A673 (cell line): ENCODE measurements around the gene CC2D1A. TPM values are rescaled to one million over a fixed set of nuclear protein-coding genes. Genes with fewer than 3 reads are reported as not detected.

ENCODE experiments used
- BruUV-seq: library from RNA; stranded (reverse); fragments of 400-500 nt; replicated peaks from 2 replicates; lab custom pipeline; 2021; lab: Mats Ljungman, UMichigan
- CTCF ChIA-PET: fragments of 300-600 bp; sonication (Branson Sonifier 250); formaldehyde crosslinking; loops from one replicate; lab custom pipeline; 2022; ENCODE audit warnings: antibody characterized with exemption; lab: Charles Lee
- POLR2A ChIA-PET: fragments of 300-600 bp; sonication (Branson Sonifier 250); formaldehyde crosslinking; loops from one replicate; lab custom pipeline; 2022; ENCODE audit warnings: antibody characterized with exemption; ENCODE audit not compliant: low non-redundant PET; lab: Charles Lee
- DNase-seq: peaks from one replicate; pipeline ENCODE4 v3.0.0-alpha.2; 2015; ENCODE audit warnings: low spot score
- H3K27ac ChIP-seq: fragments of 200-600 bp; sonication (generic); 2 replicates; pipeline ENCODE4 v1.5.1; 2016; ENCODE audit warnings: mixed run types, low read depth, mild to moderate bottlenecking, mixed read lengths, antibody characterized with exemption, low read length; ENCODE audit not compliant: poor library complexity, severe bottlenecking
- H3K27me3 ChIP-seq: fragments of 200-600 bp; sonication (generic); replicated peaks from 2 replicates; pipeline ENCODE4 v1.6.1; 2017; ENCODE audit warnings: mixed run types, low read depth, mild to moderate bottlenecking, mixed read lengths, antibody characterized with exemption, low read length; ENCODE audit not compliant: insufficient read depth, poor library complexity
- H3K36me3 ChIP-seq: fragments of 200-600 bp; sonication (generic); 2 replicates; pipeline ENCODE4 v1.6.1; 2016; ENCODE audit warnings: mixed run types, mild to moderate bottlenecking, mixed read lengths, antibody characterized with exemption, low read length; ENCODE audit not compliant: insufficient read depth, poor library complexity, severe bottlenecking
- H3K4me1 ChIP-seq: fragments of 200-600 bp; sonication (generic); 2 replicates; pipeline ENCODE4 v1.6.1; 2017; ENCODE audit warnings: mixed run types, mild to moderate bottlenecking, mixed read lengths, antibody characterized with exemption, low read length; ENCODE audit not compliant: insufficient read depth, poor library complexity, severe bottlenecking
- H3K4me3 ChIP-seq: fragments of 200-600 bp; sonication (generic); 2 replicates; pipeline ENCODE4 v1.5.1; 2016; ENCODE audit warnings: low read depth, mixed run types, mild to moderate bottlenecking, mixed read lengths, low read length; ENCODE audit not compliant: poor library complexity, severe bottlenecking
- H3K9me3 ChIP-seq: fragments of 200-600 bp; sonication (generic); 2 replicates; pipeline ENCODE4 v1.6.1; 2016; ENCODE audit warnings: mixed run types, low read depth, mild to moderate bottlenecking, mixed read lengths, antibody characterized with exemption, low read length; ENCODE audit not compliant: poor library complexity, severe bottlenecking
- EZH2 ChIP-seq: fragments of 200-600 bp; sonication (generic); IDR thresholded peaks from 2 replicates; pipeline ENCODE4 v1.6.1; 2017; ENCODE audit warnings: borderline replicate concordance, low read depth, mild to moderate bottlenecking, mixed read lengths, antibody characterized with exemption, low read length; ENCODE audit not compliant: poor library complexity, severe bottlenecking
- intact Hi-C: fragments of 100-400 bp; cut with micrococcal nuclease; formaldehyde crosslinking; loops from one replicate; pipeline ENCODE4 v1.10.0; 2022; ENCODE audit not compliant: unreplicated experiment
- total RNA-seq: library from RNA; stranded (reverse); gene quantifications from 2 replicates; pipeline ENCODE4 v1.2.3, GENCODE V29; 2021
- TF ChIP-seq, protein P1 (sequence below): fragments of 300-800, 200-600 bp; sonication (generic); conservative IDR thresholded peaks from 2 replicates; pipeline ENCODE4 v1.5.1; 2017; ENCODE audit warnings: low read depth, mild to moderate bottlenecking, antibody characterized with exemption, low read length, moderate library complexity, mixed read lengths

Gene CC2D1A
- total RNA-seq, 1 experiment from 2014 or later = 38.6 TPM

DNA sequence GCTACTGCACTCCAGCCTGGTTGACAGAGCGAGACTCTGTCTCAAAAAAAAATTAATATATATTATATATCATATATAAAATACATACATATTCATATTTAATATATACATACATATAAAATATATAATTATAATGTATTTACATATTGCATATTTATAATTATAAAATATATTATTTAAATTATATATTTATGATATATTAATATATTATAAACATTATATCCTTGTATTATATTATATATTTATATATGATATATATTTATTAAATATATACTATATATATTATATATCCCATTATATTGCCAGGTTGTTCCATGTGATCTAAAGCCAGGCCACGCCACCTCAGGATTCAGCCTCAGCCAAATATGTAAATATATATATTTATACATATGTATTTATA is 9.8 kb upstream of the CC2D1A start:
- TF ChIP-seq, protein P1, sequence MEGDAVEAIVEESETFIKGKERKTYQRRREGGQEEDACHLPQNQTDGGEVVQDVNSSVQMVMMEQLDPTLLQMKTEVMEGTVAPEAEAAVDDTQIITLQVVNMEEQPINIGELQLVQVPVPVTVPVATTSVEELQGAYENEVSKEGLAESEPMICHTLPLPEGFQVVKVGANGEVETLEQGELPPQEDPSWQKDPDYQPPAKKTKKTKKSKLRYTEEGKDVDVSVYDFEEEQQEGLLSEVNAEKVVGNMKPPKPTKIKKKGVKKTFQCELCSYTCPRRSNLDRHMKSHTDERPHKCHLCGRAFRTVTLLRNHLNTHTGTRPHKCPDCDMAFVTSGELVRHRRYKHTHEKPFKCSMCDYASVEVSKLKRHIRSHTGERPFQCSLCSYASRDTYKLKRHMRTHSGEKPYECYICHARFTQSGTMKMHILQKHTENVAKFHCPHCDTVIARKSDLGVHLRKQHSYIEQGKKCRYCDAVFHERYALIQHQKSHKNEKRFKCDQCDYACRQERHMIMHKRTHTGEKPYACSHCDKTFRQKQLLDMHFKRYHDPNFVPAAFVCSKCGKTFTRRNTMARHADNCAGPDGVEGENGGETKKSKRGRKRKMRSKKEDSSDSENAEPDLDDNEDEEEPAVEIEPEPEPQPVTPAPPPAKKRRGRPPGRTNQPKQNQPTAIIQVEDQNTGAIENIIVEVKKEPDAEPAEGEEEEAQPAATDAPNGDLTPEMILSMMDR = no peak
- no peak for TF ChIP-seq EZH2

DNA sequence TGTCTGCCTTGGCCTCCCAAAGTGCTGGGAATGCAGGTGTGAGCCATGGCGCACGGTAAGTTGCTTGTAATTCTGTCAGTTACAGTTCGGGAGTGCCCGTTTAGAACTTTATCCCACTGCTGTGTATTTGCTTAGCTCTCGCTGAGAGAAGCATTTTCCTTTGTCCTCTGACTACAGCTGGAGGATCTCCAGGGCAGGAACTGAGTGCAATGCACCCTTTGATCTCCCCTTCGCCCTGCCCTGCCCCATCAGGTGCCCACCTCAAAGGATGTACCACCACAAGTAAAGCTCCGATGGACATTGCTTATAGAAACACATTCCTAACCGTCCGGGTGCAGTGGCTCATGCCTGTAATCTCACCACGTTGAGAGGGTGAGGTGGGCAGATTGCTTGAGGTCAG is 6.6 kb upstream of the CC2D1A start:
- no TSS peak for BruUV-seq
- CTCF ChIA-PET = no interaction called here

More for the DNA sequence above, 9.8 kb upstream of the CC2D1A start:
- Histone ChIP-seq H3K9me3 (no peaks in the 10 kb centered on the region), H3K36me3 (no peaks in the 10 kb centered on the region), H3K4me1 (no peaks in the 10 kb centered on the region), H3K4me3 (no peak overlapping the region), H3K27ac (no peak overlapping the region), H3K27me3 (no peaks in the 10 kb centered on the region)
- no peak for DNase-seq
- ChIA-PET CTCF (no interaction called here), POLR2A (no interaction called here)
- intact Hi-C loops = no loop called here
- no TSS peak for BruUV-seq

GRCh38 chr19:13899912-13900584 is 6.0 kb upstream of the CC2D1A start:
- intact Hi-C loops = no loop called here
- Histone ChIP-seq H3K9me3 (no peaks in the 10 kb centered on the region), H3K36me3 (no peaks in the 10 kb centered on the region), H3K27ac (no peak overlapping the region), H3K27me3 (no peaks in the 10 kb centered on the region), H3K4me3 (no peak overlapping the region), H3K4me1 (no peaks in the 10 kb centered on the region)
- no TSS peak for BruUV-seq
- TF ChIP-seq, protein P1 = no peak
- no peak for TF ChIP-seq EZH2
- CTCF ChIA-PET = no interaction called here
- POLR2A ChIA-PET = no interaction called here
- no peak for DNase-seq

More for the DNA sequence above, 6.6 kb upstream of the CC2D1A start:
- Histone ChIP-seq H3K36me3 (no peaks in the 10 kb centered on the region), H3K27me3 (no peaks in the 10 kb centered on the region), H3K4me1 (no peaks in the 10 kb centered on the region), H3K27ac (no peak overlapping the region), H3K9me3 (no peaks in the 10 kb centered on the region), H3K4me3 (no peak overlapping the region)
- intact Hi-C loops = no loop called here
- DNase-seq = no peak
- POLR2A ChIA-PET = no interaction called here
- TF ChIP-seq EZH2 = no peak
- TF ChIP-seq, protein P1 = no peak
